ENCODE data around the gene SMIM24. TPM values are rescaled to one million over a fixed set of nuclear protein-coding genes. Genes with fewer than 3 reads are reported as not detected.

Gene SMIM24
- total RNA-seq, 4 donors from 2014 or later: 18.7 to 100 (median 85.5) TPM

DNA sequence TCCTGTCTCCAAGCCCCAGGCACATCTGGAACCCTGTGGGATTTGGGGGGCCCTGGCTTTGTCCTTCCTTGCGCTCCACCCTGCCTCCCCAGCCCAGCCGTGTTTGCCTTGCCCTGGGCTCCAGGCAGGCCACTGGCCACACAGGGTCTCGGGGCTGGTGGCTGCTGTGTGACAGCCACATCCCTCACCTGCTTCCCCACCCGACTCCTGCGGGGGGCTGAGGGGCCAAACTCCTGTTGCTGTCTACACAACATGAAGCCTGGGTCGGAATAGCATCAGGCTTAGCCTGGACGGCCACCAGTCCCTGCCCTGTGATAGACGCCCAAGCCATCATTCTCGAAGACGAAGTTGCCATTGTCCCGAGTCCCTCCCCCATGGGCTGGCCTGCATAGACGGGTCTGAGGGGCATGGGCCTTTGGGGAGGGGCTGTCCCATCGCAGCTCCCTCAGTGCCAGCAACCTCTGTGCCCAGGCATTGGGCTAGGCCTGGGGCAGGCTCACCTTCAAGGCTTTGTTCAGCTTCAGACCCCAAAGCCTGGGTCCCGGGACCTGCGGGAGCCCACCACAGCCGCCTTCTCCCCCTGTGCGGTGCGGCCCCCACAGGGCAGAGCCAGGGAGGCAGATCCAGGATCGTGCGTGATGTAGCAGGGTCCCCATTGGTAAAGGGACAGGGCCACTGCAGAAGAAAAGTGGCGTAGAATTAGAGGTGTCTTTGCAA, 43.2 kb upstream of the SMIM24 start:
- in situ Hi-C loops (cut with MboI; ENCODE audit: low pct_ligation_motif_present in 1 of 4, low pct_unique_long_range_greater_than_20kb in 1 of 4, low sequenced_read_pairs in 3 of 4): no loop called here

DNA sequence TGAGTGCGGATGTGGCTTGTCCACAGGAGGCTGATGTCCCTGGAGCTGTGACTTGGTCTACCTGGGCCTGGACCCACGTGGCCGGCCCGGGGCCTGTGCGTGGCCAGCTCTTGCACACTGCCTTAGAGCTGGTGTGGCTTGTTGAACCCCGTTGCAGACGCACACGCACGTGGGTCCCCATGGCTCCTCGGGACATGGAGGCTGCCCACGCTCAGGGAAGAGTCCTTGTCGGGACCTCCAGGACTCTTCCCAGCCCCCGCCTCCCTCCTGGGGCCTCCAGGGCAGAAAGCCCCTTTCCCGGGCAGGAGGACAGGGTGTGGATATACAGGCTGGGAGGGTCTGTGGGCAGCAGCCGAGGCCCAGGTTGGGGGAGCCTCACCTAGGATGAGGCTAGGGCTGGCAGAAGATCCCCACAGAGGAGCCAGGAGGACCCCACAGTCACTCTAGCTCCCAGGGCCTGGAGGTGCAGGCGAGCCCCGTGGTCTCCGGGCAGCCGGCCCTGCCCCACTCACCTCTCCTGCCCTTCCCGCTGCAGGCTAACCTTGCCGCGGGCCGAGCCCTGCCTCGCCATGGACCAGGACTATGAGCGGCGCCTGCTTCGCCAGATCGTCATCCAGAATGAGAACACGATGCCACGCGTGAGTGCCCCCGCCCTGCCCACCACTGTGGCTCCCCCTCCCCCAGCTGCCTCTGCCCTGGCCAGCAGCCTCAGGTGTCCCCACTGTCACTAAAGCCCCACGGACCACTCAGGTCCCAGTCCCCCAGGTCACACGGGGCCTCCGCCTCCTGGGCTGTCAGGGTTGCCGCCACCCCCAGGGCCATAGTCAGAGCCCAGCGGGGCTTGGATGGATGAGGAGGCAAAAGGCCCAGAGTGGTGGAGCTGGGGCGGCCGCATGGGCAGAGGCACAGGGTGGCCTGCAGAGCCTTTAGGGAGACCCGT, 42.4 kb upstream of the SMIM24 start:
- 93% methylated on average over 34 of the region's 40 CpGs; no CpG with 5 or more reads in 1 of the 2 donors for WGBS, 2 donors (ENCODE audit: low coverage in 1 of 2)
- peaks cover 0 to 3% (median 0%) of the 10 kb centered on the region in 4 donors for H3K4me1 ChIP-seq
- intact Hi-C loops (cut with DNase I; ENCODE audit: low total_unique reads): no loop called here
- no peak for DNase-seq
- peaks cover 0 to 31% (median 9%) of the 10 kb centered on the region in 4 donors for H3K36me3 ChIP-seq
- no peak overlapping the region for H3K27ac ChIP-seq
- H3K4me3 ChIP-seq: no peak overlapping the region
- H3K27me3 ChIP-seq: no peaks in the 10 kb centered on the region
- TF ChIP-seq EP300 (IDR thresholded peaks at IDR 0.05; ENCODE audit: low read depth) (no peak), POLR2AphosphoS5 (IDR thresholded peaks at IDR 0.05) (no peak), POLR2A (IDR thresholded peaks at IDR 0.05) (no peak)
- TF ChIP-seq, protein P1, sequence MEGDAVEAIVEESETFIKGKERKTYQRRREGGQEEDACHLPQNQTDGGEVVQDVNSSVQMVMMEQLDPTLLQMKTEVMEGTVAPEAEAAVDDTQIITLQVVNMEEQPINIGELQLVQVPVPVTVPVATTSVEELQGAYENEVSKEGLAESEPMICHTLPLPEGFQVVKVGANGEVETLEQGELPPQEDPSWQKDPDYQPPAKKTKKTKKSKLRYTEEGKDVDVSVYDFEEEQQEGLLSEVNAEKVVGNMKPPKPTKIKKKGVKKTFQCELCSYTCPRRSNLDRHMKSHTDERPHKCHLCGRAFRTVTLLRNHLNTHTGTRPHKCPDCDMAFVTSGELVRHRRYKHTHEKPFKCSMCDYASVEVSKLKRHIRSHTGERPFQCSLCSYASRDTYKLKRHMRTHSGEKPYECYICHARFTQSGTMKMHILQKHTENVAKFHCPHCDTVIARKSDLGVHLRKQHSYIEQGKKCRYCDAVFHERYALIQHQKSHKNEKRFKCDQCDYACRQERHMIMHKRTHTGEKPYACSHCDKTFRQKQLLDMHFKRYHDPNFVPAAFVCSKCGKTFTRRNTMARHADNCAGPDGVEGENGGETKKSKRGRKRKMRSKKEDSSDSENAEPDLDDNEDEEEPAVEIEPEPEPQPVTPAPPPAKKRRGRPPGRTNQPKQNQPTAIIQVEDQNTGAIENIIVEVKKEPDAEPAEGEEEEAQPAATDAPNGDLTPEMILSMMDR (IDR thresholded peaks at IDR 0.05): no peak
- no peaks in the 10 kb centered on the region for H3K9me3 ChIP-seq
- in situ Hi-C loops (cut with MboI; ENCODE audit: low pct_ligation_motif_present in 1 of 4, low pct_unique_long_range_greater_than_20kb in 1 of 4, low sequenced_read_pairs in 3 of 4): no loop called here

More for the DNA sequence above, 43.2 kb upstream of the SMIM24 start:
- TF ChIP-seq EP300 (IDR thresholded peaks at IDR 0.05; ENCODE audit: low read depth): no peak
- TF ChIP-seq, protein P1 (IDR thresholded peaks at IDR 0.05): no peak
- Histone ChIP-seq H3K27me3 (no peaks in the 10 kb centered on the region), H3K4me1 (peaks cover 0 to 3% (median 0%) of the 10 kb centered on the region in 4 donors), H3K36me3 (peaks cover 0 to 31% (median 11%) of the 10 kb centered on the region in 4 donors), H3K27ac (no peak overlapping the region), H3K9me3 (no peaks in the 10 kb centered on the region), H3K4me3 (no peak overlapping the region)
- DNase-seq: no peak
- 92% methylated on average over 19 of the region's 21 CpGs; no CpG with 5 or more reads in 1 of the 2 donors for WGBS, 2 donors (ENCODE audit: low coverage in 1 of 2)
- intact Hi-C loops (cut with DNase I; ENCODE audit: low total_unique reads): no loop called here

DNA sequence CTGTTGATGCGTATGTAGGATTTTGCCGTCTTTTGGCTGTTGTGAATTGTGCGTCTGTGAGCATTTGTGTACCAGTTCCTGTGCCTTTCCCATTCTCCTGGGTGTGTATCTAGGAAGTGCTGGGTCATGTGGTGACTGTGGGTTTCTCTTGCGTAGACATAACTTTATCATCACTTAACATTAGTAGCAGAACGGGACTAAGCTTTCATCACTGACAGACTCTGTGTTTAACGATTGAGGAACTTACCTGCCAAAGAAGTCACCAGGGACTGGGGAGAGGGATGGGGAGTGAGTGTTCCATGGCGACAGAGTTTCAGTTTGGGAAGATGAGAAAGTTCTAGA, 40.8 kb upstream of the SMIM24 start:
- in situ Hi-C loops (cut with MboI; ENCODE audit: low pct_ligation_motif_present in 1 of 4, low pct_unique_long_range_greater_than_20kb in 1 of 4, low sequenced_read_pairs in 3 of 4) (no loop called here), intact Hi-C loops (cut with DNase I; ENCODE audit: low total_unique reads) (no loop called here)
- Histone ChIP-seq H3K27me3 (no peaks in the 10 kb centered on the region), H3K9me3 (no peaks in the 10 kb centered on the region), H3K4me3 (no peak overlapping the region), H3K36me3 (peaks cover 0 to 18% (median 2%) of the 10 kb centered on the region in 4 donors), H3K27ac (no peak overlapping the region), H3K4me1 (peaks cover 0 to 19% (median 6%) of the 10 kb centered on the region in 4 donors)
- WGBS, 2 donors (ENCODE audit: low coverage in 1 of 2): 86% methylated on average over 7 of the region's 7 CpGs; no CpG with 5 or more reads in 1 of the 2 donors
- TF ChIP-seq POLR2A (IDR thresholded peaks at IDR 0.05) (no peak), POLR2AphosphoS5 (IDR thresholded peaks at IDR 0.05) (no peak), EP300 (IDR thresholded peaks at IDR 0.05; ENCODE audit: low read depth) (no peak)
- TF ChIP-seq, protein P1 (IDR thresholded peaks at IDR 0.05): no peak
- DNase-seq: no peak

Measured in transverse colon (tissue), 4 donors.